Measurements from ENCODE around the gene FOXP3. TPM values are rescaled to one million over a fixed set of nuclear protein-coding genes. Genes with fewer than 3 reads are reported as not detected.

Gene FOXP3
- total RNA-seq, 1 experiment from 2014 or later: 0.68 TPM

GRCh38 chrX:49249071-49249470, 15.4 kb downstream of the FOXP3 start:
- H3K27me3 ChIP-seq (ENCODE audit: insufficient read depth, low read length): no peaks in the 10 kb centered on the region
- H3K4me3 Mint-ChIP-seq: no peak overlapping the region
- WGBS (ENCODE audit: extremely low coverage, insufficient read length, low lambda C conversion rate): no CpG with 5 or more reads among the region's 6 CpGs
- no peaks in the 10 kb centered on the region for H3K79me1 ChIP-seq (ENCODE audit: insufficient read depth, low read depth, low read length, poor library complexity, severe bottlenecking)
- H4K91ac ChIP-seq (ENCODE audit: insufficient read length, low read depth, low read length): no peak overlapping the region
- no peak overlapping the region for H3K18ac ChIP-seq (ENCODE audit: insufficient read length, low read depth, low read length)
- no peak overlapping the region for H2BK120ac ChIP-seq (ENCODE audit: low read depth, low read length, poor library complexity, severe bottlenecking)
- no peaks in the 10 kb centered on the region for H3K79me2 ChIP-seq (ENCODE audit: insufficient read depth, low read length)
- H2BK12ac ChIP-seq (ENCODE audit: insufficient read length, low read depth, low read length): no peak overlapping the region
- no peak overlapping the region for H4K5ac ChIP-seq (ENCODE audit: insufficient read length, low read depth, low read length)
- H3K36me3 Mint-ChIP-seq (ENCODE audit: insufficient read depth in 1 of 3, low read depth in 3 of 3): peaks cover 12 to 44% (median 22%) of the 10 kb centered on the region in 3 experiments
- H3K4me2 ChIP-seq (ENCODE audit: insufficient read depth, insufficient read length, low read length): no peak overlapping the region
- H3K56ac ChIP-seq (ENCODE audit: insufficient read length, low read depth, low read length): no peak overlapping the region
- H4K8ac ChIP-seq (replicated peaks; ENCODE audit: insufficient read length, low read depth, low read length): no peak overlapping the region
- H4K20me1 ChIP-seq (ENCODE audit: control insufficient read depth, insufficient read depth, insufficient read length): no peaks in the 10 kb centered on the region
- no peak overlapping the region for H2BK15ac ChIP-seq (ENCODE audit: low read depth, low read length)
- H3K4me1 ChIP-seq (ENCODE audit: insufficient read depth, low read length): no peaks in the 10 kb centered on the region
- H3K27me3 Mint-ChIP-seq (ENCODE audit: low read depth): no peaks in the 10 kb centered on the region; the same call in 1 of the 2 replicates
- no peak for DNase-seq
- no peak overlapping the region for H3T11ph ChIP-seq (ENCODE audit: low read length)
- H2BK5ac ChIP-seq (ENCODE audit: insufficient read length, low read length): no peak overlapping the region
- no peak overlapping the region for H3K14ac ChIP-seq (ENCODE audit: insufficient read depth, low read length)
- no peak overlapping the region for H3K23ac ChIP-seq (ENCODE audit: insufficient read length, low read depth, low read length)
- H2BK20ac ChIP-seq (ENCODE audit: low read depth, low read length, poor library complexity, severe bottlenecking): no peak overlapping the region
- H3K4ac ChIP-seq (ENCODE audit: low read depth, low read length): no peak overlapping the region
- peaks cover 27% of the 10 kb centered on the region for H3K9me3 ChIP-seq (ENCODE audit: control insufficient read depth, low read depth, low read length)
- H3K9me3 Mint-ChIP-seq: peaks cover 66 to 80% of the 10 kb centered on the region in 2 experiments
- H3K27ac ChIP-seq (ENCODE audit: insufficient read length, low read depth, low read length): no peak overlapping the region
- H3K23me2 ChIP-seq (ENCODE audit: insufficient read length, low read depth, low read length, poor library complexity, severe bottlenecking): no peaks in the 10 kb centered on the region
- no peak overlapping the region for H2AK5ac ChIP-seq (ENCODE audit: insufficient read length, low read length)
- no peak overlapping the region for H2AFZ ChIP-seq (ENCODE audit: low read length)
- H3K9ac ChIP-seq (ENCODE audit: extremely low read depth, insufficient read length, low read length): no peak overlapping the region
- no peak overlapping the region for H3K27ac Mint-ChIP-seq
- no peaks in the 10 kb centered on the region for H3K4me1 Mint-ChIP-seq
- TF ChIP-seq CTCF (conservative IDR thresholded peaks at IDR 0.05): no peak
